Skeletal muscle tissue (tissue), 4 donors: Measurements from ENCODE around the gene SH2D1B. TPM values are rescaled to one million over a fixed set of nuclear protein-coding genes. Genes with fewer than 3 reads are reported as not detected.

Experiments
- H3K27ac ChIP-seq: one replicate; pipeline ENCODE4 v1.7.0; 2013; ENCODE audit warnings: mild to moderate bottlenecking, low read depth, low read length, inconsistent platforms
- H3K27me3 ChIP-seq, 3 donors: one replicate each; pipeline ENCODE4 v1.7.0; 2013; ENCODE audit warnings: low read length in 3 of 3; ENCODE audit not compliant: control insufficient read depth in 3 of 3, insufficient read depth in 3 of 3
- H3K36me3 ChIP-seq, 3 donors: one replicate each; pipeline ENCODE4 v1.7.0; 2013; ENCODE audit warnings: low read length in 3 of 3; ENCODE audit not compliant: control insufficient read depth in 3 of 3, insufficient read depth in 3 of 3
- H3K4me1 ChIP-seq, 3 donors: one replicate each; pipeline ENCODE4 v1.7.0; 2013; ENCODE audit warnings: low read length in 3 of 3, mild to moderate bottlenecking in 3 of 3; ENCODE audit not compliant: control insufficient read depth in 3 of 3, insufficient read depth in 3 of 3
- H3K4me3 ChIP-seq, 3 donors: one replicate each; pipeline ENCODE4 v1.7.0; 2013; ENCODE audit warnings: low read length in 3 of 3
- H3K9ac ChIP-seq, 3 donors: one replicate each; pipeline ENCODE4 v1.7.0; 2013; ENCODE audit warnings: low read length in 3 of 3, mild to moderate bottlenecking in 3 of 3, moderate library complexity in 2 of 3, low read depth in 1 of 3
- H3K9me3 ChIP-seq, 3 donors: one replicate each; pipeline ENCODE4 v1.7.0; 2013; ENCODE audit warnings: low read length in 3 of 3; ENCODE audit not compliant: control insufficient read depth in 3 of 3
- total RNA-seq: library from RNA; depleted of rRNA; stranded (reverse); fragments of >200 nt; gene quantifications from one replicate; pipeline ENCODE4 v1.2.3, GENCODE V29; 2014
- donor health status: Osteomylitis.

The SH2D1B gene
- total RNA-seq, 1 donor from 2014 or later: 0.52 TPM

DNA sequence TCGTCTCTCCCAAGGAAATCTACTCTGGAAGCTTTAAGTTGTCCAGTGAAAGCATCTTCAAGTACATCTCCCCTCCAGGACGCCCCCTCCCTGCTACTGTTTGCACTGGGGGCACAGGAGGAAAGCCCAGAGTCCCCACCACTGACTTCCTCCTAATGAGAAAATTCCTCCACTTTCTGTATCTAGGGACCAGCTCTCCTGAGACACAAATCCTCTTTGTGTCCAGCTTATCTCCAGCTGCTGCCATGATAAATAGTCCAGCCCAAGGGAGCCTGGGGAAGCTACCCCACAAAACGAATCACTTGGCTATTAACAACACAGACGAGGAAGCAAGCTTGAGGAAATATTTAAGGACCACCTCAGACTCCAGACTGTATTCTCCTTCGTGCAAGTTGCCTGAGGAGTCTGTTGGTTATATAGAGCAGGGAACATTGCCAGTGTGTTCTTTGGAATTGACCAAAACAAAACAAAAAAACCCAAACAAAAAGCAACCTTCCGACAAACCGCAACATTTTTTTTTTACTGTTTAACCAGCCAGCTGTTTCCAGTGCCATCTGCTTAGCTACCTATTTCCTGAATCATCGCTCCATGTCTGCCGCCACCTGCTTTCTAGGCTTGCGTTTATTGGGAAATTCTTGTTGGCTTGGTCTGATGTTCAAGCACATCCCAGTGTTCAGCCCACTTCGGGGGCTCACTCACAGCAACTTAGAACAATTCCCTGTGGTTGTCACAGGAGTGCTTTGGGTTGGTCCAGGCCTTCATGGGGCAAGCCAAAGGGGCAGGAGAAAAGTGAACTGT, 22.7 kb downstream of the SH2D1B start:
- H3K4me1 ChIP-seq: no peaks in the 10 kb centered on the region
- peaks cover 12 to 30% (median 23%) of the 10 kb centered on the region in 3 donors for H3K27me3 ChIP-seq
- H3K9ac ChIP-seq: no peak overlapping the region
- no peak overlapping the region for H3K27ac ChIP-seq
- H3K36me3 ChIP-seq: no peaks in the 10 kb centered on the region
- no peaks in the 10 kb centered on the region for H3K9me3 ChIP-seq
- no peak overlapping the region for H3K4me3 ChIP-seq

DNA sequence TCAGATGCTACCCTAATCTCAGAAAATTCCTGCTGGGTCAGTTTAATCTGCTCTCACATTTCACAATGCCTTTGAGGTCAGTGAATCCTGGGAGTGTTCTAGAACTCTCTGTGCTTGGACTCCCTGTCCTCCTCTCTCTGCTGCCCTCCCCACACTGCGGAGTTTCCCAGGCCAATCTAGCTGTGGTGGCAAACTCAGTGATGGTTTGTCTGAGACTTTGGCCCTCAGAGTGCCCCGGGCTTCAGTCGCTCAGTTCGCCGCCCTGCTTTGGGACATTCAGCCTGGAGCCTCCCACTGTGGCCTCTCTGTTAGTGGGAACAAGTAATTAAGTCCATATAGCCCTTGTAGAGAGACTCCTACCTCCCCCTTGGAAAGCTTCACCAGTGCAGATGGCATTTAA, 23.3 kb downstream of the SH2D1B start:
- Histone ChIP-seq H3K27me3 (peaks cover 12 to 30% (median 23%) of the 10 kb centered on the region in 3 donors), H3K36me3 (no peaks in the 10 kb centered on the region), H3K9me3 (no peaks in the 10 kb centered on the region), H3K4me3 (no peak overlapping the region), H3K4me1 (no peaks in the 10 kb centered on the region), H3K27ac (no peak overlapping the region), H3K9ac (no peak overlapping the region)

DNA sequence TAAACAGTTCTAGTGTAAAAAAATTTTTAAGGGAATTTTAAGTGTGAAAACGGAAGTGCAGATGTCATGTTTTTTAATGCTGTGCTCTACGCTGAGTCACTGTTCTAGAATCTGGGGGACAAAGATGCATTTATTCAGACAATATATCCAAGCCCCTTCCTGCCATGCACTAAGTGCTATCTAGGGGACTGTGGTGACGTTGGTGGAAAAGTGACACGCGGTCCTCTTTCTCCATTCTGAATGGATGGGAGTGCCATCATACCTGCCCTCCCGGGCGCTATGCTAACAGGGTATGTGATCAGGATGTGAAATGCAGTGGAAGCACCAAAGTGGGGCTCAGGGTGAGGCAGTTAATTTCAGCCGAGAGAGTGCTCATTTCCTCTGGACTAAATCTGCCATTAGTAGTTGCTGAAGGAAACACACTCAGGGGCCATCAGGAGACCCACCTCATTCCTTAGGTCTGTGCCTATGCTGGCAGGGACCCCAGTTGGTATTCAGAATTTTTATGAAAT, 23.8 kb downstream of the SH2D1B start:
- no peak overlapping the region for H3K9ac ChIP-seq
- H3K27ac ChIP-seq: no peak overlapping the region

DNA sequence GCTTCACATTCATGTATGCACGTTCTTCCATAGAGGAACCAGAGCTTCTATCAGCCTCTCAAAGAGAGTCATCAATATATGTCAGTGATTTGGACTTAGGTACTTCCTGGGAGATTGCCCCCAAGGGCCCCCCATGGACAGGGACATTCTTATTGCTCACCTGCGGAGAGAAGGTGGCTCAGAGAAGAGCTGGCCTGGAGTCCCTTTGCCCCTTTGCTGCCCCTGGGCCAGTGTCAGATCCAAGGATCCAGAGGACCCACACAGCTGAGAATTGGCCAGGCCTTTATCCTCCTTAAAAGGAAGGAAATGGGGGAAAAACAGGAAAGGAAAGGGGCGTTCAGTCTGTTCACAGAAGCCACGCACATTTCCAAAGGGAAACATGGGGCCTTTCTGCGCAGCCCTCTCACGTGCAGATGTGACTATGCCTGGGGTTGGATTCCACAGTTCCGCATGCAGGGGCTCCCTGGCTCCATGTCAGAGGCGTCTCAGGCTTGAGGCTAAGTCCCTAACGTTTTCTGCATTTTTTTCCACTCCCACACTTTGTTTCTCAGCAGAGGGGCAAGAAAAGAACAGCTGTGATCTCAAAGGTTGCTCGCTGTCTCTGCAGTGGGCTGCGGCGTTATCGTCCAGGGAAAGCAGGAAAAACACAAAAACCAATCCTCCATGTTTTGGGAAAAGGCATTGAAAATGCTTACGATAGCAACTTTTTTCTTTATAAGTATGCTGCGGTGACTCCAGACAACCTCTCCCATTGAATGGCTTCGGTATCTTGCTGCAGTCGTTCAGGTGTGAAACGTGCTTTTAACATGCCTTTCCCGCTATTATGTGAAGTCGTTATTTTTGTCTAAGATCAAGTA, 24.5 kb downstream of the SH2D1B start:
- H3K9me3 ChIP-seq: no peaks in the 10 kb centered on the region
- no peak overlapping the region for H3K9ac ChIP-seq
- H3K36me3 ChIP-seq: no peaks in the 10 kb centered on the region
- no peak overlapping the region for H3K27ac ChIP-seq
- H3K4me3 ChIP-seq: no peak overlapping the region
- peaks cover 12 to 30% (median 23%) of the 10 kb centered on the region in 3 donors for H3K27me3 ChIP-seq
- no peaks in the 10 kb centered on the region for H3K4me1 ChIP-seq

More for the DNA sequence above, 23.8 kb downstream of the SH2D1B start:
- Histone ChIP-seq H3K9me3 (no peaks in the 10 kb centered on the region), H3K4me3 (no peak overlapping the region), H3K4me1 (no peaks in the 10 kb centered on the region), H3K27me3 (peaks cover 12 to 30% (median 23%) of the 10 kb centered on the region in 3 donors), H3K36me3 (no peaks in the 10 kb centered on the region)

DNA sequence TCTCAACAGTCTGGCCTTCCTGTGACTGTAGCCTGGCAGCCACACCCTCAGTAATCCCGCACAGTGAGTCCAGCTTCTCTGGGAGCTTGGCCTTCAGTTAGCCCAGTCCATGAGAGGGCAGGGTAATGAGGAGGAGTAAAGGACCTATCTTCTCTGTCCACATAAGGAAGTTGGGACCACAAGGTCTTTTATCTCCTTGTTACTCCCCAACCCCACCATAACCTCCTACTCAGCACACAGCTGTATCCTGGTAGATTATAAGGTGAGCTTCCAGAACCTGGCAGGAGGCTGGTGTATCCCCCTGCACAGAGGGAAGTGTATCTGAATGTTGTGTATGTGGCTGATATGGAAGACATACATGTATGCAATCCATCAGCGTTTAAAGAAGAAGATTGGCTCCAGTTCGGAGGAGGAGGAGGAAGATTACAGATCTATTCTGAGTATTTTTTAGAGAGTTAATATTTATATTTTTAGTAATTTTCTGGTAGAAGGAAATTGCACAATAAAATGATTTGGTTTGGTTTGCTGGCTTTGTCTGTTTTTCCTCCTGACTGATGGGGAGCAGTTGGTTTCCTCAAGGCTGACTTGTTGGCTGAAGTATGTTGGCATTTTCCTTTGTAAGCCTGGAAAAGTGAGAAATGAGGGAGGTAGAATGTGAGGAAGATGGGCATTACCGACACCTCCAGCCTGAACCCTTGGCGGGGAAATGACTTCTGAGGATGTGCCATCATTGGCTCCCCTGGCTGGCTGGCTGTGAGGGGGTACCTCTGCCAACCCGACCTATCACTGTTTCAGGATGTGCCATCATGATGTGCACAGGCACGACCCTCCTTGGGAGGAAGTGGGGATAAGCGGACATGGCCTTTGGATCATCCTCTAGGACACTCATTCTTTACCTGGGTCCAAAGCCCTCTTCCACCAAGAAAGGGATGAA, 25.4 kb downstream of the SH2D1B start:
- no peak overlapping the region for H3K4me3 ChIP-seq
- no peaks in the 10 kb centered on the region for H3K36me3 ChIP-seq
- no peak overlapping the region for H3K27ac ChIP-seq
- no peak overlapping the region for H3K9ac ChIP-seq
- H3K27me3 ChIP-seq: peaks cover 12 to 30% (median 23%) of the 10 kb centered on the region in 3 donors
- no peaks in the 10 kb centered on the region for H3K4me1 ChIP-seq
- H3K9me3 ChIP-seq: no peaks in the 10 kb centered on the region

DNA sequence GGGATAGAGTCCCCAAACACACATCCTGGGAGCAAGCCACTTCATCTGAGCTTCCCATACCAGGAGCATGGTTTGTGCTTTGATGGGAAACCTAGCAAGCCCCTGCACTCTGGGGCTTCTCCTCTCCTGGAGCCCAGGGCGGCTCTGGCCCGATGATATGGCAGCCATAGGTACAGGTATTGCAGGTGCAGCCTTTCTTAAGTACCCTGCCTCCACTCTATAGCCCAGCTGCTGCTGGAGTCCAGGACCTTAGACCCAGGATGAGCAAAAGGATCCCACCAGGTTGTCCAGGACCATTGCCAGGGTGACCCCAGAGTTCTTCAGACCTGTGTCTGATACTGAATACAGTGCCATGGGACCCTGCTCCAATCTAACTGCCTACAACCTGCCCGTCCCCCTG, 26.2 kb downstream of the SH2D1B start:
- Histone ChIP-seq H3K4me1 (no peaks in the 10 kb centered on the region), H3K27ac (no peak overlapping the region), H3K36me3 (no peaks in the 10 kb centered on the region), H3K4me3 (no peak overlapping the region), H3K27me3 (peaks cover 12 to 24% (median 17%) of the 10 kb centered on the region in 3 donors), H3K9ac (no peak overlapping the region), H3K9me3 (no peaks in the 10 kb centered on the region)

DNA sequence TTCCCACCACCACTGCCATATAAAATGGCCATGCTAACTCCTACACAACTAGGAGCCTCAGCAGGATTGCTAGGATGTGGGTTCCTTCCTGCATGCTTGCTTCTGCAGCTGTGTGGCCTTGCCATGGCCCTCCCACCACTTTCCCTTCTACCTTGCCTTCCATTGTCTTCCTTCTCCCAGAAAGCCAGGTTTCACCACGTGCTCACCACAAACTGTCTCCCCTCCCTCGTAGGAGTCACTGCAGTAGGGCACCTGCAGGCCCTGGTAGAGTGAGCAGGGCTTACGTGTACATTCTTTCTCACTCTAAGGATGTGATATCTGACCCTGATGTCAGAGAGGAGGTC, 26.7 kb downstream of the SH2D1B start:
- Histone ChIP-seq H3K9me3 (no peaks in the 10 kb centered on the region), H3K27ac (no peak overlapping the region), H3K4me3 (no peak overlapping the region), H3K4me1 (no peaks in the 10 kb centered on the region), H3K27me3 (peaks cover 12 to 22% (median 12%) of the 10 kb centered on the region in 3 donors), H3K36me3 (no peaks in the 10 kb centered on the region), H3K9ac (no peak overlapping the region)

DNA sequence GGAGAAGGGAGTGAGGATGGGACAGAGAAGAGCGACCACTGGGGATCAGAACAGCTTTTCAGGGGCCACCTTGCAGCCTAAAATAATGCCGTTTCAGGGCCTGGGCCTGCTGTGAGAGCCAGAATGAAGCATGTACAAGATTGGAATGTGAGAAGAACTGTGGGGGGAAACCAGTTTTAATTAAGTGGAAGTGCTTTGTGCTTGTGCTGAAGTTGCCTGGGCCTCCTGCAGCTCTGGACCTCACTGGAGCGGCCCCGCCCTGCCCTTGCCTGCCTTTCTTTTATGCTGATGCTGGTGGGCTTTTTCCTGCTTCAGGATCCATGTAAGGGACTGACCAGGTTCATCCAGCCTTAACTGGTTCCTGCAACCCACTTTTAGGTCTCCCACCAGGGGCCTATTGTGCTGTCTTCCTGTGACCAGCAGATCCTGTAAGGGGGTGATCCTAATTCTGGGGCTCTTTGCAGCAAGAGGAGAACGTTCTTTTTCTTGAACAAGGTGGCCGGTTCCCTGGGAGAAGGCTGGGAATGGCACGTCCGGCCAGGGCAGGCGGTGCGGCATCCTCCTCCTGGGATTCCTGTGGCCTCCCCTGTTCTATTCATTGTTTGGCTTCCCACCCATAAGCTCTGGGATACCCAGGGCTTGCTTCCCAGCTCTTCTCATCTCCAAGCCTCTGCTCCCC, 27.2 kb downstream of the SH2D1B start:
- Histone ChIP-seq H3K9ac (no peak overlapping the region), H3K36me3 (no peaks in the 10 kb centered on the region), H3K9me3 (no peaks in the 10 kb centered on the region), H3K27me3 (peaks cover 8 to 17% (median 8%) of the 10 kb centered on the region in 3 donors), H3K27ac (no peak overlapping the region), H3K4me1 (no peaks in the 10 kb centered on the region), H3K4me3 (no peak overlapping the region)

DNA sequence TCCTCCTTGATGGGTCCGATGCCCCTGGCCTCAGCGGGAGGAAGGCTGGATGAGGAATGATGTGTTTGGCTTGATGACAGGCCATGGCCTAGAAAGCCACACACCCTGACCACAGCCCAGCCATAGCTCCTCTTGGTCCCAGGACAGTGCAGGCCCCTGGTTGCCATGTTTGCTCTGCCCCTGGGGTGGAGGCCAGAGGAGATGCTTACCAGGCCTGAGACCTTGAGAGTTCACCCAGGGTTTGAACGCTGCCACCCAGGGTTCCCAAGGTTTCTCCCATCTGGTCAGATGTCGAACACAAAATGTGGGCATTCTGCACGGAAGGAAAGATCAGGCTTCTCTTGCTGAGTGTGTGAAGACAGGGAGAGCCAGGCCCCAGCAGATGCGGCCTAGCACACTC, 27.8 kb downstream of the SH2D1B start:
- peaks cover 4 to 17% (median 5%) of the 10 kb centered on the region in 3 donors for H3K27me3 ChIP-seq
- no peaks in the 10 kb centered on the region for H3K9me3 ChIP-seq
- no peak overlapping the region for H3K27ac ChIP-seq

More for the DNA sequence above, 27.8 kb downstream of the SH2D1B start:
- H3K4me1 ChIP-seq: no peaks in the 10 kb centered on the region
- no peak overlapping the region for H3K9ac ChIP-seq
- H3K36me3 ChIP-seq: no peaks in the 10 kb centered on the region
- H3K4me3 ChIP-seq: no peak overlapping the region
